Stimulated activated CD8-positive, alpha-beta memory T cell treated with anti-CD3 and anti-CD28 coated beads, Interleukin-15, amount 100 ng/mL, for 24 hours (primary cell): Measurements from ENCODE around the gene SERINC1.
A peak's percentile ranks its signal among the peaks of the same experiment; 100 is the strongest.

ENCODE experiments used
- DNase-seq: peaks from one replicate; pipeline ENCODE4 v3.0.0-alpha.2; 2020; ENCODE audit warnings: low read depth

SERINC1 gene

DNA sequence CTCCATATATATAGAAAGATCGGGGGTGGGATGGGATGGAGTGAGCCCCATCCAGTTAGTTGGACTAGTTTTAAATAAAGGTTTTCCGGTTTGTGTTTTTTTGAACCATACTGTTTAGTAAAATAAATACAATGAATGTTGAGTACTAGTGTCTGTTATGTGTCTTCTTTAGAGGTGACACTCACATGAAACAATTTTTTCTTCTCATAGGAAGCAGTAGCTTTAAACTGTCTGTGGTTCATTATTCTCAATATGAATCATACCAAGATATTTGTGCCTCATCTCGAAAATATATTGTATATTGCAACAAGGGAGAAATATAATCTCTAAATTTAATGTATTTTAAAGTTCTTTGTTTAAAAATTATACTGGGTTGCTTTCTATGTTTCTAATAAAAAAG, 38.8 kb downstream of the SERINC1 start:
- DNase-seq: no peak

DNA sequence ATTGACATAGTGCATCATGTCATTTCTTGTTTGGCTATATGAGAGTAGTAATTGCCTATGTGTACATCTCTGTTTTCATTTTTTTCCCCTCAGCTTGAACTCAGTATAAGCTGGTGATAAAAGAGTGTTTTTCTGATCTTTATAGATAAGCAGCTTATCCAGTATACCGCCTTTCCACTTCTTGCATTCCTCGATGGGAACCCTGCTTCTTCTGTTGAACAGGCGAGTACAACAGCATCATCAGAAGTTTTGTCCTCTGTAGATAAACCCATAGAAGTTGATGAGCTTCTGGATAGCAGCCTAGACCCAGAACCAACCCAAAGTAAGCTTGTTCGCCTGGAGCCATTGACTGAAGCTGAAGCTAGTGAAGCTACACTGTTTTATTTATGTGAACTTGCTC, 39.8 kb downstream of the SERINC1 start:
- DNase-seq: no peak

DNA sequence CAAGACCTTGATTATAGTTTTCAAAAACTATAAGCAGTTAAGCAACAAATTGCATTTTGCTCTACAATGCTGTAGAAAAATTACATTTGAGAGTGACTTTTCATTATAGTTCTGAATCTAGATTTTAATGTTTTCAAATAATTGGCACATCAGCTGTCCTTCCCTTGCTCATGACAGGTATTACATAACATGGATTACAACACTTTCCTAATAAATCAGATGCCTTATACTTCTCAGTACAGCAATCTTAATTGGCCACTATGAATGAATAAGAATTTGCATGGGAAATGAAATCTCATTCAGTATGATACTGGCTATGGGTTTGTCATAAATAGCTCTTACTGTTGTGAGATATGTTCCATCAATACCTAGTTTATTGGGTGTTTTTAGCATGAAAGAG, 42.3 kb downstream of the SERINC1 start:
- DNase-seq: no peak

DNA sequence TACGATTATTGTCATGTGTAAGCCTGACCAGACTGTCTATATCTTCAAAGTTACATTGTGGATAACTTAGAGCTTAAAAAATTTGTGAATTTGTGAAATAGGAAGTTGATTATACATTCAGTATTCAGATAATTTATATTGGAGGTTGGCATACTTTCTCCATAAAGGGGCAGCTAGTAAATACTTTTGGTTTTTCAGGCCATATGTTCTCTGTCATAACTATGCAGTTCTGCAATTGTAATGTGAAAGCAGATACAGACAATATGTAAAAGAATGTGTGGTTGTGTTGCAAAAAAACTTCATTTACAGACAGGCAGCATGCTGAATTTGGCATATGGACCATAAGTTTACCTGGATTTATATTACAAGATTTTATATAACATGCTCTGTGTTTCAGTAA, 42.8 kb downstream of the SERINC1 start:
- no peak for DNase-seq

DNA sequence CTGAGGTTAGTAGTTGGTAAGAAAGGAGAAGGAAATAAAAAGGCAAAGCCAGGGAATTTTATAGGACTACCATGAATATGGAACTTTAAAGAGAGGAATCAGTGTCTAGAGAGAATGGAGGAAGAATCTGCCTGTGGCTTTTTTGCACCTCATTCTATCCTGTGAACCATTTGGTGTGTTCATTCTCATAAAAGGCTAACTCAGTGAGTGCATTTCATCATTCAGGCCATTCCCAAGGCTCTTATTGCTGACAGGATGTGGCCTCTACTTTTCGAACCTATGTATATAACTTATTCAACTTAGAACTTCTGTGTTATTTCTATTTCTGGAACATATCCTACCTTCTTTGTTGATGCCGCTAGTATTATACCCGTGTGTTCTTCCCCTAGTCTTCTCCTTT, 45.0 kb downstream of the SERINC1 start:
- no peak for DNase-seq

DNA sequence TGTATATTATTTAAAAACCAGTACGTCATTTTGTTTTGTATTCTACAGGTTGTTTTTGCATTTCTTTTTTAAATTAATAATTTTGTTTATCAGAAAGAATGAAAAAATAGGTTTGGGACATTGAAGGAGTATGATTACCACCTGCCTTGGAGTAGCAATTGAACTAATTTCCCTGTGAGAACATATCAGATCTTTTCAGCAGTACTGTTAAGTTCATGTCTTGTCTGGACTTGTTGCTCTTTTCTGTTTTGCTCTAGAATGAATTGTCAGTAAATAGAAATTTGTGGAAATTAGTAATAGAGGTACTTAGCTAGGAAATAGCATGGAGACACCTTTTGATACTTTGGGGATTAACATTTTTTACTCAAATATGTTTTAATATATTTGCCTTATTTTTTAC, 47.9 kb downstream of the SERINC1 start:
- no peak for DNase-seq

DNA sequence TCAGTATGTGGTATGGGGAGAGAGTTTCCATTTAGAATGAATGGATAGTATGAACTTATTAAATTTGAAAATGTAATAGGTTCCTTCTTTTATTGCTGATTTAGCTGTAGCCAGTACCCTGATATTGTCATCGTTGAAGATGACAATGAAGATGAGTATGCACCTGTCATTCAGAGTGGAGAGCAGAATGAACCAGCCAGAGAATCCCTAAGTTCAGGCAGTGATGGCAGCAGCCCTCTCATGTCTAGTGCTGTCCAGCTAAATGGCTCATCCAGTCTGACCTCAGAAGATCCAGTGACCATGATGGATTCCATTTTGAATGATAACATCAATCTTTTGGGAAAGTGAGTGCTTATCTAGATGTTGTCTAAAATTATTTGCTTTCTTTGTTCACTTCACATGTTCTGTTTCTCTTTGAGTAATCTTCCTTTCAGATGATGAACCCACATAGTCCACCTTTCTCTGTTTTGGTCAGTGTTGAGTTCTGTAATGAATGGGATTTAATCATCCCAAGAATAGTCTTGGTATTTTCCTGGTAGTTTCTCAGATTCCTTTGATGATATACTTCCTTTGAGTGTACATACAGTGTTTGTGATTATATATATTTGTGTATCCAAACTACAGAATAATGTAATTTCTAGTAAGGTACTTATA, 48.9 kb downstream of the SERINC1 start:
- no peak for DNase-seq

DNA sequence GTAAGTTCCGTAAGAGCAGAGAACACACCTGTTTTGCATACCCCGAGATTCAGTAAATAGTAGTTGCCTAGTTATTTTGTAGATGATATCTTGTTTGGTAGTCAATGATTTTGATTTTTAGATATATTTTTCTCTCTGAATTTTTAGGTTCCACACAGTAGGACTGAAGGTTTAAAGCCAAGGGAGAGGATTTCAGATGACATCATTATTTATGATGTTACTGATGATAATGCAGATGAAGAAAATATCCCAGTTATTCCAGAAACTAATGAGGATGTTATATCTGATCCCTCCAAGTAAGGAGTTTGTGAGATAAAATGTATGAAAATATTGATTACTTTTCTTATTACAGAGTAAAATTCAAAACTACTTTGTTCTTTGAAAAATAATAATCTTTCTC, 49.6 kb downstream of the SERINC1 start:
- no peak for DNase-seq

DNA sequence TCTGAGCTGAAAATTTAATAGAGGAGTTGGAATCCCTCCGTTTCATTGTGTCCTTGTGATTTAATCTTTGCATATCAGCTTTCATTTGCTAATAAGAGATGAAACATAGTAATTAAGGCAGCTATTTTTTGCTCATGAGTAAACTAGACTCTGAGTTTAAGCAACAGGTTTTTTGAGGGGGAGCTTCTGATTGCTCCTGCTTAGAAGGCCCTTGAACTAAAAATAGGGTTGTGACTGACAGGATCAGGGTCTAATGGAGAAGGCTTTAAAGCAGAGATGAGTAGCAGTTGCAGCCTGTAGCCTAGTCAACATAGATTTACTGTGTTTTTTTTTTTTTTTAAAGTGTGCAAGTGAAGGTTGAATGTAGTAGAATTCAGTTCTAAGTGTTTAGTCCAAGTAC, 54.8 kb downstream of the SERINC1 start:
- DNase-seq: no peak

DNA sequence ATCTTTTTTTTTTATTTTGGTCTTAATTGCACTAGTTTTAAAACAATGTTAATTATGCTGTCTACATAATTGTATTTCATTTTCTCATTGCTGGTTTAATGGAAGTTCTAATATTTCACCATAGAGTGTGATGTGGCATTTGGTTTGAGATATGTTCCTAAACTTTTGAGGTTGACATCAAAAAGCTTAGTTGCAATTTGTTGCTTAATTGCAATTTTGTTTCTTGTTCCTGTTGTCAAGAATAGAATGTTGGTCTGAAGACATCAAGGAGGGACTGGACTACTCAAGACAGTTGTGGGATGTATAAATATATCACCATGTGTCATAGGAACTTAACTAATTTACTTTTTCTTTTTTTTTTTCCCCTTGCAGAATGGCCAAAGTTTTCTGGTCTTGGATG, 59.6 kb downstream of the SERINC1 start:
- DNase-seq: no peak

DNA sequence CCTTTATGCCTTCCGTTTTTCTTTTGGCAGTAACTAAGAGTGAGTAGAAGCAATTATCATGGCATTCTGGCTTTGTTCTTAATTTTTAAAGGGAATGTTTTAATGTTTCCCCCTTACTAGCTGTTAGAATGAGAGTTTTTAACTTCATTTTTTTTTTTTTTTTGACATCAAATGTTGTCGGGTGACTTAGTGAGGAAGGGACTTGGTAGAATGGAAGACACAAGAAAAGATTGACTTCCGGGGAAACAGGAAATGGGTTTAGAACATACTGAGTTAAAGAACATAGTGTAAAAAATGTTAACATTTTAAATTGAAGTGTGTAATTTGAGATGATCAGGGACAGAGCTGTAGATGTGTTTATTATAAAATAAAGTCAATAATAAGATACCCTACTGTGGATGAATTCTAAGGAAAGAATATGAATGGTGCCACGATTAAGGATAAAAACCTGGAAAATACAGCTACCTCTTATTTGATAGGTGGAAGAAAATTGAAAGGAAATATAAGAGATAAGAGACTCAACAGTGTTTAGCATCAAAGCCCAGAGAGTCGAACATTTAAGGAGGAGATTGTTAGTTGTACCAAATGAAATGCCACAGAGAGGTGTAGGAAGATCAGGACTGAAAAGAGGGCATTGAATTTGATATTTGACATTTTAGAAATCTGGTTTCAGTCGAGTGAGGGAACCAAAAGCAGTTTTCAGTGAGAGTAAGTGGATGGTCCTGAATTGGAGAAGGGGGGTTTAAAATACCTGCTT, 62.7 kb downstream of the SERINC1 start:
- DNase-seq: no peak

DNA sequence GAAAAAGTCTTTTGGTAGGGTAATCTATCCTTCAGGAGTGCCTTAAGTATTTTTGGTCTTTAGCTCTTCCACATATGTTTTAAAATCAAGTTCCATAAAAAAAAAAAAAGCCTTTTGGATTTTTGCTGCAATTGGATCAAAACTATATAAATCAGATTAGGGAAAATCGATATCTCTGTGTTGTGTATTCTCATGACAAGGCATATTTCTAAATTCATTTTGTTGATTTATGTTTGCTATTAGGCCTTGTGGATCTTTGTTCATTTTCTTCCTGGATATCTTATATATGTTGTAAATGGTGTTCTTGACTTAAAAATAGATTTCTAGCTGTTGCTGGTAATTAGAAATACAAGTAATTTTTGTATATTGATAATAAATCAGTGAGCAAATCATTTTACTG, 63.4 kb downstream of the SERINC1 start:
- no peak for DNase-seq

DNA sequence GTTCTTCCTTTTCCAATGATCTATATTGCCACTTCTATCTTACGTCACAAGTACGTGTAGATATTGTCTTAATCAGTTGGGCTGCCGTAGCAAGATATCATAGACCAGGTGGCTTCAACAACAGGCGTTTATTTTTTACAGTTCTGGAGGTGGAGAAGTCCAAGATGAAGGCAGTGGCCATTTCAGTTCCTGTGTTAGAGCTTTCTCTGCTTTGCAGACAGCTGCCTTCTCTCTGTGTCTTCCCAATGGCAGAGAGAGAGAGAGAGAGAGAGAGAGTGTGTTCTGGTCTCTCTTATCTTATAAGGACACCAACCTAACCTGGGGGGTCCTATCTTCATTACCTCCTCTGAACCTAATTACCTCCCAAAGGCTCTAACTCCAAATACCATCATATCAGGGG, 63.9 kb downstream of the SERINC1 start:
- no peak for DNase-seq

DNA sequence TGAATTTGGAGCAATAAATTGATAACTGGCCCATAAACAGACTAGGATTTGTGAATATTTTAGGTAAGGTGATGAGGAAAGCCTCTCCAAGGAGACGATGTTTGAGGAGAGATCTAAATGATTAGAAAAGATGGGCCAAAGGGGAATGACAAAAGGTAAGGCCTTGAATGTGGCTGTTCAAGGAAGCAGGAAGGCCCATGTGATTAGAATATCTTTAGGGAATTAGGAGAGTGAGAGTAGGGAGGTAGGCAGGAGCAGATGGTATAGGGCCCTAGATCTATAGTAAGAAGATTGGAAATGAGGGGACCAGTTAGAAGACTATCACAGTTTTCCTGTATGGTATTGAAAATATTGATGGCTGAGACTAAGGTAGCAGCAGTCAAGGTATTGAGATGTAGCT, 65.4 kb downstream of the SERINC1 start:
- DNase-seq: no peak

DNA sequence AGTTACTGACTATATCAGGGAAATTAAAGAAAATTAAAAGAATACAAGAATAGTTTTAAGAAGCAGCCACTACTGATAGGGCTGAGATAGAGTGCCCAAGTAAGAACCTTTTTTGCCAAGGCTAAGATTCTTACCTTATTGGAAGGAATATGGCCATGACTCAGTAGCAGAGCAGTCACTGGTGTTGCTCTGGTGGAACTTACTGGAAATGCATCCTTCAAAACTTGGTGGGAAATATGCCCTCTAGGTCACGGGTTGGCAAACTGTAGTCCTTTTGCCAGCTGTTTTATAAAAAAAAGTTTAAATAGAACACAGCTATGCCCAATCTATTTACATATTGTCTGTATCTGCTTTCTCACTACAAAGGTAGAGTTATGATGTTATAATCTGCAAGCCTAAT, 66.2 kb downstream of the SERINC1 start:
- DNase-seq: no peak

DNA sequence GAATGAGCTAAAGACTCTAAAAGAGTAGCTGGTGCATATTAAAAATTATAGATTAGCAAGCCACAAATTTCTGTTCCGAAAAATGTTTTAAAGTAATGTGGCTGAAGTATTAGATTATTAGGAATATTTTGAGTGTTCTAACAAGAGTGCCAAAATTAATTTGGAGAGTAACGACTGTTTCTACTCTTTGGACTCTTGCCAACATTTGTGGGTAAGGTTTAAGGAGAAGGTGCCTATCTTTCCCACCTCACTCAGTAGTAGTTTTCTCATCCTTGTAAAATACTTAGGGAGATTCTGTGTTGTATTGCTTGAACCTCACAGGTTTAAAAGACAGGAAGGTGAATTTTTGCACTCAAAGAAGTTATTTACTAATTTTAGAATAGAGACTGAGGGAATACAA, 67.2 kb downstream of the SERINC1 start:
- DNase-seq: no peak

DNA sequence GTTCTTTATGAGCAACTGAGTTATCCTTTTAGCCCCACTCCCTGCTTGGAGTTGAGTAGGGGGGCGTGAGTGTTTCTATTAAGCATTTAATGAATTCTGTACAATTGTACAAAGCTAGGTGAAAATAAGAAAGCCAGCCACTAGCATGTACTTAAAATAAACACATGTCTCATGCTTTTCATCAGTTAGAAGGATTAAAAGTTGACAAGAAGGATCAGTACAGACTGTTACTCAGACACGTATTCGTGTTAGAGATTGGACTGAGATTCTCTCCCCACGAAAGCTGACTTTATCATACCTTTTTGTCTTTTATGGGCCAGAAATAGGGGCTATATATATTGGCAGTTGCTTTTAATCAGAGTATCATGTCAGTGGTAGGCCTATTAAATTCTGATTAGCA, 70.5 kb downstream of the SERINC1 start:
- DNase-seq: no peak

DNA sequence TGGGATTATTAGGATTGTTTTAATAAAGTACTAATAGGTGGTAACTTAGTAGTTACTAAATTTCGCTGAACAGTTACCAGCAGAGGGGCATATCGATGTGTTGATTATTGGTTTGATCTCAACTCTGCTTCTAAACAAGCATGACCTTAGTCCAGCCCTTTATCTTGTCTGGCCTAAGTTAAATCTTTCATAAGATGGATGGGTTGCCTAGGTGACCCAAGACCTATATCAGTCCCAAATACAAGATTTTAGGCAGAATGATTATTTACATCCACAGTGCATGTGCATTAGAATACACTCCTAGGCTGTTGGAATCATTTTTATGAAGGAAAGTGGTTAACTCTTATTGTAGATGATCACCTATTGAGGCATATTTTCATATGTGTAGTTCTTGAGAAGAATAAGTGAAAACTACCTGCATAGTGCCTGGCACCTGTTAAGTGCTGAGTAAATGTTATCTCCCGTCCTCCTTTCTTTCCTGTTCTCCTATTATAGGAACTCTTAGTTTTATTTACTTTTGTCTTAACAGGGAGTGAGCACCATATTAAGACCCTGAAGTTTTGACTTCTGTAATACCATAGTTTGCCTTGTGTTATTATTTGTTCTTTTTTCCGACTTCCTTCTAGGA, 71.0 kb downstream of the SERINC1 start:
- DNase-seq: no peak

DNA sequence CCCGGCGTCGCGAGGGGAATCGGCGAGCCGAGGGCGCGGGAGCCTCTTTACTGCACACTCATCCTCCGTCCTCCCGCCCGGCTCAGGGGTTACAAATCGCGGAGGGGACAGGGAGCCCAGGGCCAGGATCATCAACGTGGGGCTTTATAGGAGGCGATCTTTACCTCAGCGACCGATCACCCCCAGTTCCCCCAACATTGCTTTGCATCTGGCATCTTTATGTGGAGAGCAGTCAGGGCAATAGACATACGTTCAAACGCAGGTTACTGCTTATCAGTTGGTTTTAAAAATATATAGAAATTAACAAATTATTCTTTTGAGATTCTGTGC, 71.5 kb downstream of the SERINC1 start:
- DNase-seq: no peak

DNA sequence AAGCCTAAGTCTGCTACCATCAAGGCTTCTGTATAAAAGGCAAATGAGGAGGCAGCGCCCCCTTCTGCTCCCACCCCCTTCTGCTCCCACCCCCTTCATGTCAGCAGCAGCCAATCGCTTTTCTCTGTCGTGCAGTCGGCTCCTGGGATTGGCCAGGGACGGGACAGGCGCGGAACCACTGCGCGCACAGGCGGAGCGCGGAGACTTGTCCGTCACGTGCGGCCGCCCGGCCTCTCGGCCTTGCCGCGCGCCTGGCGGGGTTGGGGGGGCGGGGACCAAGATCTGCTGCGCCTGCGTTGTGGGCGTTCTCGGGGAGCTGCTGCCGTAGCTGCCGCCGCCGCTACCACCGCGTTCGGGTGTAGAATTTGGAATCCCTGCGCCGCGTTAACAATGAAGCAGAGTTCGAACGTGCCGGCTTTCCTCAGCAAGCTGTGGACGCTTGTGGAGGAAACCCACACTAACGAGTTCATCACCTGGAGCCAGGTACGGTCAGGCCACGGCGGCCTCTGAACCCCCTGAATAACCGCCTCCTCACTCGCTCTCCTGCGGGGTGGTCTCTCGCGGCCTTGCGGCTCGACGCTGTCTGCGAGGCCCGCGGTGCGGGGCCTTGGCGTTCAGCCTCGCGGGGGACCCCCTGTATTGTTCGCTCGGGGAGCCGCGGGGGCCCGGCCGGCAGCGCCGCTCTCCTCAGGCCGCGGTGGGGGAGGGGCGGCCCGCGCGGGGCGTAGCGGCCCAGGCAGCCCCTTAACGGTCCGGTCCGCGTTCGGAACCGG, 72.1 kb downstream of the SERINC1 start, which contains the start of gene HSF2:
TSS of gene HSF2 (plus strand) at position 305 of the 773 bp plus-strand sequence. CDS start at position 391, 86 bp downstream.
- peak; percentile 73 for DNase-seq

DNA sequence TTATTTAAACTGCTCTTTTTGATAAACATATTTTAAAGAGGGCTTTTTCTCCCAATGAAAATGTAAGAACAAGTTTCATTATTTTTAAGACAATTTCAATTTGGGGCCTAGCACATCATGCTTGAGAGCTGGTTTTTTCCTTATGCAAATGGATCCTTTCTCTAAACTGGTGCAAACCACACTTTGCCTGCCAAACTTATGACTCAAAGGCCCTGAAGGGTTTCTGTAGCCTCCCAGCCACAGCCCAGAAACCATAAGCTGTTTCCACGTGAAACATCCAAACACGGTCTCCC, 72.6 kb downstream of the SERINC1 start:
- no peak for DNase-seq

DNA sequence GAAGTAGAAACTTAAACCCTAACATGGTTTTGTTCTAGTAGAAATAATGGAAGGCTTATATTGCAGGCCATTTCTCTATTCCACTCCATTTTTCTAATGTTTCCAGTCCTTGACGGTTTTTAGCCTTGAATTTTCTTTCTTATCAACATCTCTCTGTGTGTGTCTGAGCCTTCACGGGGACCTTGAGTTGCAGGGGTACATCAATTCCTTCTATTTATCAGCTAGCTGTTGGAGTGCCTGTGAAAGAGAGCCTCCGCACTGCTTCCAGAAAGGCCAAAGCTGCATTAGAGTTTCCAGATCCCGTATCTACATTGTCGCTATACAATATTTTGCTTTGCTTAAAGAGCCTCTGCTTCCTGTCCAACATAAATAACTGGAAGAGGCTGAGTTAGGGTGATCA, 77.6 kb downstream of the SERINC1 start:
- DNase-seq: no peak

DNA sequence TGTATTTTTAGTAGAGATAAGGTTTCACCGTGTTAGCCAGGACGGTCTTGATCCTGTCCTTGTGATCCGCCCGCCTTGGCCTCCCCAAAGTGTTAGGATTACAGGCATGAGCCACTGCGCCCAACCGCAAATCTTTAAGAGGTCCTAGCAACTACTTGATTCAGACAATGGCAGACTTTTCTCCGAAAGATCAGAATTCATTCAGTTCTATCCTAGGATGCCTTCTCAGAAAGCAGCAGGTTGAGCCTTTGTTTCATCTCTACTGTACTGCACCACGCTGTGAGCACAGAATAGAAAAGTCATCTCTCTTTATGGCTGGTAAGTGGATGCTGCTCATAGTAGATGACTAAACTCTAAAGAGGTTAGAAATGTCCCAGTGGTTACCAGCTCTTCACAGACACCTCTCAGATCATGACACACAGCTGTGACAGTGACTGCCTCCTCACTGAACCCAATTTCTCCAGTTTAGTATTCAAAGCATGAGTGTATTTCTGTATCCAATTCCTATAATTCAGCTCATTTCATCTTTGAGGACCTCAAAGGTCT, 78.2 kb downstream of the SERINC1 start:
- DNase-seq: no peak
